ENCODE data around the gene SYNGR1.
A peak's percentile ranks its signal among the peaks of the same experiment; 100 is the strongest.

Gene SYNGR1

GRCh38 chr22:39311592-39312400 is 38.0 kb upstream of the SYNGR1 start:
- in situ Hi-C loops (cut with HindIII; ENCODE audit: low sequenced_read_pairs) = no loop called here
- H3K4me3 ChIP-seq (ENCODE audit: low read depth, low read length) = no peak overlapping the region
- TF ChIP-seq CTCF (IDR thresholded peaks at IDR 0.05; ENCODE audit: low read depth, low read length, missing control alignments) = no peak
- DNase-seq (ENCODE audit: low read depth) = no peak

GRCh38 chr22:39312410-39312809 is 37.4 kb upstream of the SYNGR1 start:
- no peak for TF ChIP-seq CTCF (IDR thresholded peaks at IDR 0.05; ENCODE audit: low read depth, low read length, missing control alignments)
- in situ Hi-C loops (cut with HindIII; ENCODE audit: low sequenced_read_pairs) = no loop called here
- DNase-seq (ENCODE audit: low read depth) = no peak
- no peak overlapping the region for H3K4me3 ChIP-seq (ENCODE audit: low read depth, low read length)

GRCh38 chr22:39313258-39314001 is 36.4 kb upstream of the SYNGR1 start:
- no peak for TF ChIP-seq CTCF (IDR thresholded peaks at IDR 0.05; ENCODE audit: low read depth, low read length, missing control alignments)
- no peak for DNase-seq (ENCODE audit: low read depth)
- no peak overlapping the region for H3K4me3 ChIP-seq (ENCODE audit: low read depth, low read length)
- in situ Hi-C loops (cut with HindIII; ENCODE audit: low sequenced_read_pairs) = no loop called here

- in situ Hi-C loops (cut with HindIII; ENCODE audit: low sequenced_read_pairs) = no loop called here
These were observed 35.4 kb upstream of the SYNGR1 start for GRCh38 chr22:39314251-39314971.

GRCh38 chr22:39315389-39315788 is 34.4 kb upstream of the SYNGR1 start:
- no peak for TF ChIP-seq CTCF (IDR thresholded peaks at IDR 0.05; ENCODE audit: low read depth, low read length, missing control alignments)
- DNase-seq (ENCODE audit: low read depth) = no peak
- H3K4me3 ChIP-seq (ENCODE audit: low read depth, low read length) = peak overlapping the region; percentile 88
- in situ Hi-C loops (cut with HindIII; ENCODE audit: low sequenced_read_pairs) = loop anchor here (5.0 kb wide), 1 partner anchor 78 kb away; no protein-coding TSS in a partner anchor

More at GRCh38 chr22:39314251-39314971, 35.4 kb upstream of the SYNGR1 start:
- DNase-seq (ENCODE audit: low read depth) = no peak
- TF ChIP-seq CTCF (IDR thresholded peaks at IDR 0.05; ENCODE audit: low read depth, low read length, missing control alignments) = no peak
- no peak overlapping the region for H3K4me3 ChIP-seq (ENCODE audit: low read depth, low read length)

GRCh38 chr22:39316440-39317083 is 33.2 kb upstream of the SYNGR1 start:
- peak; percentile 90 for TF ChIP-seq CTCF (IDR thresholded peaks at IDR 0.05; ENCODE audit: low read depth, low read length, missing control alignments)
- in situ Hi-C loops (cut with HindIII; ENCODE audit: low sequenced_read_pairs) = loop anchor here (5.0 kb wide), 1 partner anchor 79 kb away; no protein-coding TSS in a partner anchor
- DNase-seq (ENCODE audit: low read depth) = peak; percentile 91
- H3K4me3 ChIP-seq (ENCODE audit: low read depth, low read length) = peak overlapping the region; percentile 88

Measured in astrocyte of the cerebellum (primary cell).